HFFc6 (cell line): Measurements from ENCODE around the gene NUP153. TPM values are rescaled to one million over a fixed set of nuclear protein-coding genes. Genes with fewer than 3 reads are reported as not detected.

Experiments
- DNase-seq: peaks from one replicate; pipeline ENCODE4 v3.0.0-alpha.2; 2018
- H3K27ac Mint-ChIP-seq: 2 replicates; pipeline ENCODE4 v1.8.0; 2020; ENCODE audit warnings: mild to moderate bottlenecking, mixed read lengths
- H3K27me3 Mint-ChIP-seq: 2 replicates; pipeline ENCODE4 v1.8.0; 2021; ENCODE audit warnings: mild to moderate bottlenecking, moderate library complexity, mixed read lengths; ENCODE audit not compliant: insufficient read depth
- H3K36me3 Mint-ChIP-seq: 2 replicates; pipeline ENCODE4 v1.8.0; 2021; ENCODE audit warnings: low read depth, mixed read lengths
- H3K4me1 Mint-ChIP-seq: 2 replicates; pipeline ENCODE4 v1.8.0; 2020; ENCODE audit warnings: low read depth, mixed read lengths
- H3K4me3 Mint-ChIP-seq: 2 replicates; pipeline ENCODE4 v1.8.0; 2020; ENCODE audit warnings: mild to moderate bottlenecking, moderate library complexity, mixed read lengths
- H3K9me3 Mint-ChIP-seq: 2 replicates; pipeline ENCODE4 v1.8.0; 2020; ENCODE audit warnings: mild to moderate bottlenecking, mixed read lengths
- CTCF ChIP-seq: fragments of 200-600 bp; sonication (generic); IDR thresholded peaks from 2 replicates; pipeline ENCODE4 v1.5.0; 2021; ENCODE audit warnings: antibody characterized with exemption, mild to moderate bottlenecking
- total RNA-seq, 6 experiments: library from RNA; stranded (reverse); fragmentation: NEBNext Ultra II Directional; extraction: Animal tissue kit (Norgen Biotek cat#: 25700); gene quantifications; 2 replicates in 1 of 6; 3 replicates in 5 of 6; pipeline ENCODE4 v1.2.3, GENCODE V29; 2021

The NUP153 gene
- total RNA-seq, 6 experiments from 2014 or later: 32.9 to 42.0 (median 37.1) TPM

- TF ChIP-seq CTCF: no peak
- no peaks in the 10 kb centered on the region for H3K9me3 Mint-ChIP-seq
- no peak overlapping the region for H3K4me3 Mint-ChIP-seq
- peaks cover 4% of the 10 kb centered on the region for H3K27me3 Mint-ChIP-seq
- H3K4me1 Mint-ChIP-seq: peaks cover 15% of the 10 kb centered on the region; the same call in 1 of the 2 replicates
- no peak for DNase-seq
- H3K36me3 Mint-ChIP-seq: peaks cover 6% of the 10 kb centered on the region; the same call in 1 of the 2 replicates
- no peak overlapping the region for H3K27ac Mint-ChIP-seq
Measured at GRCh38 chr6:17728551-17729222, 22.0 kb upstream of the NUP153 start.

- Mint-ChIP-seq H3K27ac (no peak overlapping the region), H3K4me3 (no peak overlapping the region), H3K4me1 (peaks cover 15% of the 10 kb centered on the region; the same call in 1 of the 2 replicates), H3K36me3 (peaks cover 6% of the 10 kb centered on the region; the same call in 1 of the 2 replicates), H3K9me3 (no peaks in the 10 kb centered on the region), H3K27me3 (peaks cover 3% of the 10 kb centered on the region)
- DNase-seq: no peak
- TF ChIP-seq CTCF: no peak
Measured at GRCh38 chr6:17725083-17725482, 18.4 kb upstream of the NUP153 start.

GRCh38 chr6:17724341-17724740, 17.6 kb upstream of the NUP153 start:
- peaks cover 2% of the 10 kb centered on the region; the same call in 1 of the 2 replicates for H3K36me3 Mint-ChIP-seq
- no peak overlapping the region for H3K4me3 Mint-ChIP-seq
- no peak overlapping the region for H3K27ac Mint-ChIP-seq
- no peaks in the 10 kb centered on the region for H3K9me3 Mint-ChIP-seq
- peaks cover 3% of the 10 kb centered on the region for H3K27me3 Mint-ChIP-seq
- no peak for TF ChIP-seq CTCF
- DNase-seq: no peak
- peaks cover 9% of the 10 kb centered on the region; the same call in 1 of the 2 replicates for H3K4me1 Mint-ChIP-seq

- no peak for TF ChIP-seq CTCF
- DNase-seq: no peak
- Mint-ChIP-seq H3K4me1 (peaks cover 8% of the 10 kb centered on the region), H3K4me3 (no peak overlapping the region), H3K9me3 (no peaks in the 10 kb centered on the region), H3K36me3 (no peaks in the 10 kb centered on the region), H3K27ac (no peak overlapping the region), H3K27me3 (peaks cover 3% of the 10 kb centered on the region; the same call in 1 of the 2 replicates)
Measured at GRCh38 chr6:17721671-17722070, 14.9 kb upstream of the NUP153 start.

- Mint-ChIP-seq H3K36me3 (no peaks in the 10 kb centered on the region), H3K27me3 (peaks cover 2% of the 10 kb centered on the region; the same call in 1 of the 2 replicates), H3K9me3 (no peaks in the 10 kb centered on the region), H3K27ac (no peak overlapping the region), H3K4me1 (peaks cover 27% of the 10 kb centered on the region), H3K4me3 (no peak overlapping the region)
- TF ChIP-seq CTCF: no peak
- DNase-seq: no peak
Measured at GRCh38 chr6:17719323-17720041, 12.8 kb upstream of the NUP153 start.
